Transverse colon (tissue), 4 donors: ENCODE results near the gene PLCB1. TPM values are rescaled to one million over a fixed set of nuclear protein-coding genes. Genes with fewer than 3 reads are reported as not detected.

Experiments
- DNase-seq: peaks from one replicate; pipeline ENCODE4 v3.0.0-alpha.2; 2019
- H3K27ac ChIP-seq, 4 donors: fragments of 200-600 bp; sonication (generic); 2 replicates each; pipeline ENCODE4 v1.5.1; 2016 to 2018; ENCODE audit warnings: inconsistent platforms in 4 of 4
- H3K27me3 ChIP-seq: fragments of 200-600 bp; sonication (generic); 2 replicates; pipeline ENCODE4 v1.5.1; 2017; ENCODE audit warnings: inconsistent platforms
- H3K36me3 ChIP-seq, 4 donors: fragments of 200-600 bp; sonication (generic); 2 replicates each; pipeline ENCODE4 v1.5.1; 2017 to 2019; ENCODE audit warnings: inconsistent platforms in 4 of 4
- H3K4me1 ChIP-seq, 4 donors: fragments of 200-600 bp; sonication (generic); 2 replicates each; pipeline ENCODE4 v1.5.1; 2017 to 2020; ENCODE audit warnings: inconsistent platforms in 4 of 4
- H3K4me3 ChIP-seq, 4 donors: fragments of 200-600 bp; sonication (generic); 1 replicate in 1 of 4; 2 replicates in 3 of 4; pipeline versions ENCODE4 v1.5.1 to v1.6.1; 2017 to 2019; ENCODE audit warnings: inconsistent platforms in 4 of 4
- H3K9me3 ChIP-seq, 2 donors: fragments of 200-600 bp; sonication (generic); 2 replicates each; pipeline ENCODE4 v1.5.1; 2017 to 2019; ENCODE audit warnings: inconsistent platforms in 2 of 2
- EP300 ChIP-seq: sonication (generic); formaldehyde crosslinking; IDR thresholded peaks from one replicate; pipeline ENCODE4 v1.6.1; 2017; ENCODE audit warnings: antibody characterized with exemption, low read depth
- POLR2A ChIP-seq: fragments of 450-650 bp; IDR thresholded peaks from one replicate; pipeline ENCODE4 v1.6.1; 2016; ENCODE audit warnings: antibody characterized with exemption, mild to moderate bottlenecking, moderate library complexity
- POLR2AphosphoS5 ChIP-seq, 3 donors: sonication (generic); formaldehyde crosslinking; IDR thresholded peaks; one replicate each; pipeline ENCODE4 v1.6.1; 2016; ENCODE audit warnings: antibody characterized with exemption in 3 of 3
- WGBS, 2 donors: methylation state at CpG; one replicate each; pipeline ENCODE4 v1.1.5; 2018; ENCODE audit warnings: low coverage in 1 of 2; 5-methylcytosine and 5-hydroxymethylcytosine counted together
- in situ Hi-C, 4 donors: fragments of 200-750 bp; cut with MboI; loops; one replicate each; pipeline versions ENCODE4 v1.15.0 to v1.15.1; 2017; ENCODE audit warnings: low sequenced_read_pairs in 3 of 4, low pct_ligation_motif_present in 1 of 4, low pct_unique_long_range_greater_than_20kb in 1 of 4
- intact Hi-C: fragments of 100-400 bp; cut with DNase I; formaldehyde crosslinking; loops from one replicate; pipeline ENCODE4 v1.15.1; 2023; ENCODE audit warnings: low total_unique reads
- total RNA-seq, 4 donors: library from RNA; depleted of rRNA; stranded (reverse); fragments of >200 nt; gene quantifications; one replicate each; pipeline ENCODE4 v1.1.0, GENCODE V29; 2016
- TF ChIP-seq, protein P1 (sequence below), 5 experiments: fragments of 200-600 bp in 3 of 5; fragments of 450-650 bp in 2 of 5; sonication (generic) in 3 of 5; IDR thresholded peaks; 1 replicate in 2 of 5; 2 replicates in 3 of 5; pipeline ENCODE4 v1.5.1; 2016 to 2017; ENCODE audit warnings: antibody characterized with exemption in 5 of 5, inconsistent platforms in 3 of 5, mild to moderate bottlenecking in 2 of 5, moderate library complexity in 1 of 5

The PLCB1 gene
- total RNA-seq, 4 donors from 2014 or later, result 13.1 to 18.6 (median 15.8) TPM

DNA sequence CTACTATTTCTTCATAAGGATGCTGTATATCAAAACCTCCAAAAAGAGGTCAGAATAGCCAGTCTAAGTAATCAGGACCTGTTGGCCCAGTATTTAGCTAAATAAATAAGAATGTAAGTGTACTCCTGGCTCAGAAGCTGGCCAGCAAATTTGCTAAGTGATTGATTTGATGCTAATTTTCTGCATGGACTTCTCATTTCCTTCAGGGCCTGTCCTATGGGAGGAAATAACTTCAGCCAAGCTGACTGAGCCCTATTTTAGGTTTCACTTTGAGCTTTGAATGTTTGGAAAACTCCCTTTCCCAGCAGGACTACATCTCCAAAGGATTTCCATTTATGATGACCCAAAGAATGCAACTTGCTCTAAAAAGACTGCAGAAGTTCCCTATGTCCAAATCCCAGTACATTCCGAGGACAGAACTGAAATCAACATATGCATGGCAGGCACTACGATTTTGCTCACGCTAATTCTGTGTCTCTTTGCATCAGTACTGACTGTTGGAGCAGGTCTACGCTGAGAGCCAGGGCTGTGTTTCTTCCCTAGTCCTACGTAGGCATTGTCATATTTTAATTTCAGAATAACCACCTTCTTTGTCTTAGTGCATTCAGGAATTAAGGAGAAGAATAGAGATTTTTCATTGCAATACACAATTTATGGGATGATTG is 495.4 kb downstream of the PLCB1 start:
- WGBS, 2 donors, result 73 to 80% methylated on average over 5 of the region's 5 CpGs
- in situ Hi-C loops, result no loop called here

DNA sequence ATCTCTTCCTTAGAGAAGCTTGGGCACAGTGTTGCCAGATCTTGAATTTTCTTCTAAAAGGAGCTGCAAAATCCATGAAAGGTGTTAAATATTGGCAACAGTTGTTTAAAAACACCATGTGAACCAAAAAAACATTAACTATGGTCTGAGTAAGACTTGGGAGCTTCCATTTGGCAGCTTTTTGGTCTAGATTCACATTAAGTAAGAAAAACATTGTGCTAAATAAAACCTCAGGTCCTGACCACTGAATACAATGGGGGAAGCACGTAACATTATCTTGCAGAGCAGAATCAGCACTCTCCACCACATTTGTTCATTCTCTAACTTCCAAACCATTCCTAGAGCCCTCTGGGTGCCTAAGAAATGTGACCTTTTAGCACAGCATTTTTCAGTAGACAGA is 499.2 kb downstream of the PLCB1 start:
- H3K27me3 ChIP-seq, result no peaks in the 10 kb centered on the region
- H3K4me1 ChIP-seq, result peaks cover 0 to 6% (median 1%) of the 10 kb centered on the region in 4 donors
- no peak overlapping the region for H3K27ac ChIP-seq
- WGBS, 2 donors, result 70 to 100% methylated on average over 1 of the region's 1 CpG
- no peak overlapping the region for H3K4me3 ChIP-seq
- no peak for DNase-seq
- no peaks in the 10 kb centered on the region for H3K9me3 ChIP-seq
- TF ChIP-seq, protein P1, sequence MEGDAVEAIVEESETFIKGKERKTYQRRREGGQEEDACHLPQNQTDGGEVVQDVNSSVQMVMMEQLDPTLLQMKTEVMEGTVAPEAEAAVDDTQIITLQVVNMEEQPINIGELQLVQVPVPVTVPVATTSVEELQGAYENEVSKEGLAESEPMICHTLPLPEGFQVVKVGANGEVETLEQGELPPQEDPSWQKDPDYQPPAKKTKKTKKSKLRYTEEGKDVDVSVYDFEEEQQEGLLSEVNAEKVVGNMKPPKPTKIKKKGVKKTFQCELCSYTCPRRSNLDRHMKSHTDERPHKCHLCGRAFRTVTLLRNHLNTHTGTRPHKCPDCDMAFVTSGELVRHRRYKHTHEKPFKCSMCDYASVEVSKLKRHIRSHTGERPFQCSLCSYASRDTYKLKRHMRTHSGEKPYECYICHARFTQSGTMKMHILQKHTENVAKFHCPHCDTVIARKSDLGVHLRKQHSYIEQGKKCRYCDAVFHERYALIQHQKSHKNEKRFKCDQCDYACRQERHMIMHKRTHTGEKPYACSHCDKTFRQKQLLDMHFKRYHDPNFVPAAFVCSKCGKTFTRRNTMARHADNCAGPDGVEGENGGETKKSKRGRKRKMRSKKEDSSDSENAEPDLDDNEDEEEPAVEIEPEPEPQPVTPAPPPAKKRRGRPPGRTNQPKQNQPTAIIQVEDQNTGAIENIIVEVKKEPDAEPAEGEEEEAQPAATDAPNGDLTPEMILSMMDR (IDR thresholded peaks at IDR 0.05), result no peak
- TF ChIP-seq EP300 (no peak), POLR2A (no peak), POLR2AphosphoS5 (IDR thresholded peaks at IDR 0.05) (no peak)
- no peaks in the 10 kb centered on the region for H3K36me3 ChIP-seq
- in situ Hi-C loops (no loop called here), intact Hi-C loops (no loop called here)

More for the DNA sequence above, 495.4 kb downstream of the PLCB1 start:
- peak overlapping the region in 3 of 4 donors; percentile 29 to 59 (median 38) for H3K27ac ChIP-seq
- DNase-seq, result no peak
- peaks cover 0 to 6% (median 1%) of the 10 kb centered on the region in 4 donors for H3K4me1 ChIP-seq
- H3K27me3 ChIP-seq, result no peaks in the 10 kb centered on the region
- H3K36me3 ChIP-seq, result no peaks in the 10 kb centered on the region
- intact Hi-C loops, result no loop called here
- no peaks in the 10 kb centered on the region for H3K9me3 ChIP-seq
- no peak overlapping the region for H3K4me3 ChIP-seq
- TF ChIP-seq EP300, result no peak
- TF ChIP-seq, protein P1 (IDR thresholded peaks at IDR 0.05), result no peak
- no peak for TF ChIP-seq POLR2A
- no peak for TF ChIP-seq POLR2AphosphoS5 (IDR thresholded peaks at IDR 0.05)

DNA sequence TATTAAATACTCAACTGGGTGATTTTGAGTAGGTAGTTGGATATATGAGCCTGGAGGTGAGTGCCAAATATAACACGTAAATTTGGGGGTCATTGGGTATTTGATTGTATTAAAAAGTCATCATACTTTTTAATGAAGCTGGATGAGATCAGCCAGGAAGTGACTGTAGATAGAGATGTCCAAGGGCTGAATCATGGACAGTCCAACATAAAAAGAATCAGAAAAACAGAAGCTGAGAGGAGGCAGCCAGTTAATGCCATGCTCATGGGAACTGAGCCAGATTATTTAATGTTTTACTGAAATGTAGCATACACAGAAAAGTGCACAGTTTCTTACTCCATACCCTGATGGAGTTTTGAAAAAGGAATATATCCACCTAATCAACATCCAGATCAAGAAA is 501.3 kb downstream of the PLCB1 start:
- no peaks in the 10 kb centered on the region for H3K27me3 ChIP-seq
- DNase-seq, result no peak
- TF ChIP-seq EP300 (no peak), POLR2AphosphoS5 (IDR thresholded peaks at IDR 0.05) (no peak), POLR2A (no peak)
- TF ChIP-seq, protein P1 (IDR thresholded peaks at IDR 0.05), result no peak
- H3K4me3 ChIP-seq, result no peak overlapping the region
- H3K36me3 ChIP-seq, result no peaks in the 10 kb centered on the region
- in situ Hi-C loops, result no loop called here
- WGBS, 2 donors, result 64 to 70% methylated on average over 1 of the region's 1 CpG
- no peaks in the 10 kb centered on the region for H3K9me3 ChIP-seq
- no peak overlapping the region for H3K27ac ChIP-seq
- H3K4me1 ChIP-seq, result no peaks in the 10 kb centered on the region
- intact Hi-C loops, result no loop called here

DNA sequence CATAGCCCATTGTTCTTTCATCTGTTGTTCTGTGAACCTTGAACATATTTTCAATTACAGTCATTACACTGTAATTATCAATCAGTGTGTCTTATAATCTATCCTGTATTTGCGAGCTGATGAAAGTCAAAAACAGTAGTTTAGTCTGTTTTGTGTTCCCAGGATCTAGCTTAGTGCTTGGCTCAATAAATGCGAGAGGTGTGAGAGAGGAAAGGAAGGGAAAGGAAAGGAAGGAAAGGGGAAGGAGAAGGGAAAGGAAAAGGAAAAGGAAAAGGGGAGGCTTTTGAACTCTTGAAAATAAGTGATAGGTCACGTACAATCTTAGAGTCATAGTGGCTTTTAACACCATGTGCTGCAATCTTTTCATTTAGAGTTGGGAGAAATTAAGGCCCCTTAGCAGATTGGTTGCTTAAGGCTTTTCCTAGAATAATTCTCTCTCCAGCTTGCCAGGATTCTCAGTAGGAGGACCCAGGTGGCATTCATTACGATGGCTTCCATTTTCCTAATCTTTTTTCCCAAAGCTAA is 503.0 kb downstream of the PLCB1 start:
- in situ Hi-C loops, result no loop called here
- no peaks in the 10 kb centered on the region for H3K27me3 ChIP-seq

More for the DNA sequence above, 503.0 kb downstream of the PLCB1 start:
- no peak for TF ChIP-seq EP300
- no peak for TF ChIP-seq POLR2AphosphoS5 (IDR thresholded peaks at IDR 0.05)
- TF ChIP-seq POLR2A, result no peak
- TF ChIP-seq, protein P1 (IDR thresholded peaks at IDR 0.05), result no peak
- H3K4me3 ChIP-seq, result no peak overlapping the region
- no peak for DNase-seq
- no peaks in the 10 kb centered on the region for H3K9me3 ChIP-seq
- no peaks in the 10 kb centered on the region for H3K4me1 ChIP-seq
- H3K36me3 ChIP-seq, result no peaks in the 10 kb centered on the region
- intact Hi-C loops, result no loop called here
- H3K27ac ChIP-seq, result no peak overlapping the region
- WGBS, 2 donors, result 89% methylated on average over 4 of the region's 4 CpGs
